Measurements from ENCODE around the gene PRICKLE1.

Gene PRICKLE1

DNA sequence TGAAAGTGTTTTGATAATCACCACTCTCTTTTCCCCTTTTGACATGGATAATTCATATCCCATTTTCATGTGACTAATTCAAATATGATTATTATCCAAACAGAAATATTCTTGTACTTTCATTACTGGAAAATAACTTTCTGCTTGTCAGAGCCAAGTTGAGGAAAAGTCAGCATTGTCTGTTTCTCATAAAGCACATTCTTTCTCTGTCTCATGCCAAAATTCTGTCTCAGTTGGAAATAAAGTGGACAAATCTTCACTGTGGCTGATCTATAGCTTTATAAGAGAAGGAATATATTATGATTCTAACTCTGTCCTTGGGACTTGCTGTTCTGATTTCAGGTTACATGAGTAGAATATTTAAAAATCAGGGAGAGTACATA is 22.7 kb upstream of the PRICKLE1 start:
- H3K4me3 ChIP-seq (ENCODE audit: low read depth, low read length): no peak overlapping the region
- H3K27me3 ChIP-seq (ENCODE audit: control insufficient read depth, insufficient read depth, low read length): no peaks in the 10 kb centered on the region
- H3K27ac ChIP-seq (ENCODE audit: low read depth, low read length): no peak overlapping the region
- H3K9ac ChIP-seq (ENCODE audit: low read length): no peak overlapping the region
- H3K4me1 ChIP-seq (ENCODE audit: control insufficient read depth, insufficient read depth, low read length): peaks cover 13% of the 10 kb centered on the region
- 0 out of 2 replicates have a peak, but pooled peaks cover 5% of the 10 kb centered on the region for H3K9me3 ChIP-seq (ENCODE audit: control insufficient read depth, insufficient read depth, low read depth, low read length)
- H3K36me3 ChIP-seq (ENCODE audit: control insufficient read depth, insufficient read depth, low read length): no peaks in the 10 kb centered on the region

GRCh38 chr12:42611571-42612230 is 22.2 kb upstream of the PRICKLE1 start:
- Histone ChIP-seq H3K36me3 (ENCODE audit: control insufficient read depth, insufficient read depth, low read length) (no peaks in the 10 kb centered on the region), H3K27ac (ENCODE audit: low read depth, low read length) (no peak overlapping the region), H3K4me1 (ENCODE audit: control insufficient read depth, insufficient read depth, low read length) (peaks cover 13% of the 10 kb centered on the region)

GRCh38 chr12:42609605-42610004 is 20.1 kb upstream of the PRICKLE1 start:
- no peak overlapping the region for H3K27ac ChIP-seq (ENCODE audit: low read depth, low read length)
- H3K27me3 ChIP-seq (ENCODE audit: control insufficient read depth, insufficient read depth, low read length): no peaks in the 10 kb centered on the region; the same call in 1 of the 2 replicates
- no peak overlapping the region for H3K9ac ChIP-seq (ENCODE audit: low read length)
- H3K4me1 ChIP-seq (ENCODE audit: control insufficient read depth, insufficient read depth, low read length): peaks cover 13% of the 10 kb centered on the region
- no peaks in the 10 kb centered on the region for H3K36me3 ChIP-seq (ENCODE audit: control insufficient read depth, insufficient read depth, low read length)
- H3K9me3 ChIP-seq (ENCODE audit: control insufficient read depth, insufficient read depth, low read depth, low read length): no peaks in the 10 kb centered on the region
- H3K4me3 ChIP-seq (ENCODE audit: low read depth, low read length): no peak overlapping the region

More at GRCh38 chr12:42611571-42612230, 22.2 kb upstream of the PRICKLE1 start:
- no peaks in the 10 kb centered on the region for H3K27me3 ChIP-seq (ENCODE audit: control insufficient read depth, insufficient read depth, low read length)
- no peak overlapping the region for H3K9ac ChIP-seq (ENCODE audit: low read length)
- H3K9me3 ChIP-seq (ENCODE audit: control insufficient read depth, insufficient read depth, low read depth, low read length): 0 out of 2 replicates have a peak, but pooled peaks cover 2% of the 10 kb centered on the region
- no peak overlapping the region for H3K4me3 ChIP-seq (ENCODE audit: low read depth, low read length)

- H3K9ac ChIP-seq (ENCODE audit: low read length): no peak overlapping the region
- H3K27me3 ChIP-seq (ENCODE audit: control insufficient read depth, insufficient read depth, low read length): no peaks in the 10 kb centered on the region; the same call in 1 of the 2 replicates
- H3K36me3 ChIP-seq (ENCODE audit: control insufficient read depth, insufficient read depth, low read length): no peaks in the 10 kb centered on the region
- peaks cover 22% of the 10 kb centered on the region for H3K4me1 ChIP-seq (ENCODE audit: control insufficient read depth, insufficient read depth, low read length)
- no peak overlapping the region for H3K4me3 ChIP-seq (ENCODE audit: low read depth, low read length)
- no peak overlapping the region for H3K27ac ChIP-seq (ENCODE audit: low read depth, low read length)
- H3K9me3 ChIP-seq (ENCODE audit: control insufficient read depth, insufficient read depth, low read depth, low read length): no peaks in the 10 kb centered on the region
Observed at GRCh38 chr12:42608196-42608825, 18.8 kb upstream of the PRICKLE1 start.

- H3K9ac ChIP-seq (ENCODE audit: low read length): no peak overlapping the region
- H3K4me3 ChIP-seq (ENCODE audit: low read depth, low read length): no peak overlapping the region
- H3K27me3 ChIP-seq (ENCODE audit: control insufficient read depth, insufficient read depth, low read length): no peaks in the 10 kb centered on the region; the same call in 1 of the 2 replicates
- H3K9me3 ChIP-seq (ENCODE audit: control insufficient read depth, insufficient read depth, low read depth, low read length): no peaks in the 10 kb centered on the region
- no peaks in the 10 kb centered on the region for H3K36me3 ChIP-seq (ENCODE audit: control insufficient read depth, insufficient read depth, low read length)
- no peak overlapping the region for H3K27ac ChIP-seq (ENCODE audit: low read depth, low read length)
- H3K4me1 ChIP-seq (ENCODE audit: control insufficient read depth, insufficient read depth, low read length): peaks cover 28% of the 10 kb centered on the region
Observed at GRCh38 chr12:42607584-42608058, 18.1 kb upstream of the PRICKLE1 start.

DNA sequence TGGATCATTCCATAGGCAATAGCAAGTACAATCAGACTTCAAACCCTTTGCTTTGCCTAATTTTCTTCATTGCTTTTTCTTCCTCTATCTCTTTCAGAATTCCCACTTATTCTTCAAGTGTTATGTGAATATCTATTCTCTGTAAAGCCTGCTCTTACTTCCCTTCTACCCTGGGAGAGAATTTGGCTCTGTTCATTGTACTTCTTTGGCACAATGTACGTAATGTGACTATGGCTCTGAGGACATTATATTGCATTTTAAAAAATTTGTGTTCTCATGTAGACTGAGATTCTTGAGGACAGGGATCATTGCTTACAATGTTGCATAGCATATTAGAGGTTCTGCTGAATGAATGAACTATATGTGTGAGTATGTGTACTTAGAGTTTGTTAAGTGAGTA is 16.9 kb upstream of the PRICKLE1 start:
- Histone ChIP-seq H3K4me3 (ENCODE audit: low read depth, low read length) (no peak overlapping the region), H3K9me3 (ENCODE audit: control insufficient read depth, insufficient read depth, low read depth, low read length) (no peaks in the 10 kb centered on the region), H3K4me1 (ENCODE audit: control insufficient read depth, insufficient read depth, low read length) (peaks cover 32% of the 10 kb centered on the region), H3K36me3 (ENCODE audit: control insufficient read depth, insufficient read depth, low read length) (no peaks in the 10 kb centered on the region), H3K27ac (ENCODE audit: low read depth, low read length) (no peak overlapping the region), H3K27me3 (ENCODE audit: control insufficient read depth, insufficient read depth, low read length) (no peaks in the 10 kb centered on the region; the same call in 1 of the 2 replicates), H3K9ac (ENCODE audit: low read length) (no peak overlapping the region)

- no peaks in the 10 kb centered on the region; the same call in 1 of the 2 replicates for H3K27me3 ChIP-seq (ENCODE audit: control insufficient read depth, insufficient read depth, low read length)
- H3K9me3 ChIP-seq (ENCODE audit: control insufficient read depth, insufficient read depth, low read depth, low read length): no peaks in the 10 kb centered on the region
- H3K36me3 ChIP-seq (ENCODE audit: control insufficient read depth, insufficient read depth, low read length): no peaks in the 10 kb centered on the region
- H3K9ac ChIP-seq (ENCODE audit: low read length): no peak overlapping the region
- no peak overlapping the region for H3K4me3 ChIP-seq (ENCODE audit: low read depth, low read length)
- H3K4me1 ChIP-seq (ENCODE audit: control insufficient read depth, insufficient read depth, low read length): peaks cover 32% of the 10 kb centered on the region
- no peak overlapping the region for H3K27ac ChIP-seq (ENCODE audit: low read depth, low read length)
Observed at GRCh38 chr12:42605685-42606084, 16.1 kb upstream of the PRICKLE1 start.

DNA sequence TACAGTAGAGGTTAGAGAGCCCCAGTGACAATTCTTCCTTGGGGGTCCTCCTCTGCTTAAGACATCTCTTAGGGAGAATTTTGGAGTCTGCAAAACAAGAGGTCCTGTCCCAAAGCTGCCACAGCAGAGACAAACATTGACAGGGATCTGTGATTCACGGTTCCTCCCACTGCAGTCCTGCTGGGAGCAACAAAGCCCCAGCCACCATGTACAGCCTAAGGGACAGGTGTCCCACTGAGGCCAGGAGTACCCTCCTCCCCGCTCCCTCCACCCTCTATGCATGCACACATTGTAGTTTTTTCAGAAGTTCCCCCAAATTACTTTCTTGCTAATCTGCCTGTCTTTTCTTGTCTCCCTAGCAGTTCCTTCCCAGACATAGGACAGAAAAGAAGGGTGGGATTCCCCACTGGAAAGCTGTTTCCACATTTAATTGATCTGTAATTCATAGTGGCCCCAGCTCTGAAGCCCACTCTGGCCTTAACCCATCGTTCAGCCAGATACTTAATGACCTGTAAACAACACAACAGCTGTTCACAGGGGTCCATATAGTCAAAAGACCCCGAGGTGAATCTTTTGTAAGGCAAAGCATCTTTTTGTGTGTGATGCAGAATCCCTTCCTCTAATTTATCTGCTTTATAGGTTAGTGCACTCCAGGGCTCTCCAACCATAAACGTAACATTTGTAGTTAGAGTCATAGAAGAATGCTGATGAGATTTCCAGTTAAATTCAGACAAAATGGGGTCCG is 13.9 kb upstream of the PRICKLE1 start:
- Histone ChIP-seq H3K9me3 (ENCODE audit: control insufficient read depth, insufficient read depth, low read depth, low read length) (no peaks in the 10 kb centered on the region), H3K4me1 (ENCODE audit: control insufficient read depth, insufficient read depth, low read length) (peaks cover 25% of the 10 kb centered on the region), H3K27me3 (ENCODE audit: control insufficient read depth, insufficient read depth, low read length) (no peaks in the 10 kb centered on the region; the same call in 1 of the 2 replicates), H3K36me3 (ENCODE audit: control insufficient read depth, insufficient read depth, low read length) (no peaks in the 10 kb centered on the region), H3K27ac (ENCODE audit: low read depth, low read length) (no peak overlapping the region), H3K4me3 (ENCODE audit: low read depth, low read length) (peak overlapping the region; percentile 1; the same call in 1 of the 2 replicates), H3K9ac (ENCODE audit: low read length) (no peak overlapping the region)

DNA sequence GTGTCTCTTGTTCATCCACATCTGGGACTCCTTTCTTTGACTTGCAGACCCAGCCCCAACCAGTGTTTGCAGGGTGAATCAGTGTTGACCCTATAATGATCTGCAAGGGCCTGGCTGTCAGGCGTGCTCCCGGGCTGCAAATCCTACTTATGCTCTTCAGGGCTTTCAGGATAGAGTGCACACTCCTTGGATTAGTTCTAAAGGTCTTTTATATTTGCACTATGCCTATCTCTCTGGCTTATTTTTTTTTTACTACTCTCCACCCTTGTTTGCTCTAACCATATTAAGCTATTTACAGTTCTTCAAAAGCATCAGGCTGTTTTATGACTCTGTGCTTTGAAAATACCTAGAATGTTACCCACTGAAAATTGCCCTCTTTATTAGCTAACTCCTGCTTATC is 4.3 kb upstream of the PRICKLE1 start:
- Histone ChIP-seq H3K36me3 (ENCODE audit: control insufficient read depth, insufficient read depth, low read length) (no peaks in the 10 kb centered on the region), H3K27ac (ENCODE audit: low read depth, low read length) (no peak overlapping the region)

GRCh38 chr12:42590330-42590934 is 886 bp upstream of the PRICKLE1 start:
- peak overlapping the region; percentile 70 for H3K9ac ChIP-seq (ENCODE audit: low read length)
- H3K27ac ChIP-seq (ENCODE audit: low read depth, low read length): no peak overlapping the region
- H3K27me3 ChIP-seq (ENCODE audit: control insufficient read depth, insufficient read depth, low read length): peaks cover 61% of the 10 kb centered on the region
- H3K4me1 ChIP-seq (ENCODE audit: control insufficient read depth, insufficient read depth, low read length): peaks cover 14% of the 10 kb centered on the region; the same call in 1 of the 2 replicates
- no peaks in the 10 kb centered on the region for H3K36me3 ChIP-seq (ENCODE audit: control insufficient read depth, insufficient read depth, low read length)
- H3K9me3 ChIP-seq (ENCODE audit: control insufficient read depth, insufficient read depth, low read depth, low read length): no peaks in the 10 kb centered on the region
- H3K4me3 ChIP-seq (ENCODE audit: low read depth, low read length): peak overlapping the region; percentile 71

More for the DNA sequence above, 4.3 kb upstream of the PRICKLE1 start:
- Histone ChIP-seq H3K9me3 (ENCODE audit: control insufficient read depth, insufficient read depth, low read depth, low read length) (no peaks in the 10 kb centered on the region), H3K27me3 (ENCODE audit: control insufficient read depth, insufficient read depth, low read length) (peaks cover 45% of the 10 kb centered on the region), H3K9ac (ENCODE audit: low read length) (no peak overlapping the region), H3K4me1 (ENCODE audit: control insufficient read depth, insufficient read depth, low read length) (peaks cover 4% of the 10 kb centered on the region; the same call in 1 of the 2 replicates), H3K4me3 (ENCODE audit: low read depth, low read length) (no peak overlapping the region)
